GM12878 (cell line): ENCODE results near the gene PARP8. TPM values are rescaled to one million over a fixed set of nuclear protein-coding genes. Genes with fewer than 3 reads are reported as not detected.
"Not testable (repeated sequence)": the region's sequence is repeated elsewhere in the genome, so short reads cannot be mapped to it uniquely, and the experiment has no call there.

Source experiments
- ATAC-seq: fragments of 200-7000 bp; cut with Tn5 transposase; 3 replicates; pipeline ENCODE4 v1.9.1; 2020; ENCODE audit warnings: mild to moderate bottlenecking, moderate library complexity
- BruUV-seq: library from RNA; stranded (reverse); fragments of 400-500 nt; replicated peaks from 2 replicates; lab custom pipeline; 2021; lab: Mats Ljungman, UMichigan
- CTCF ChIA-PET: fragments of 300-600 bp; sonication (Branson Sonifier 250); formaldehyde crosslinking; extraction: SDS; loops from one replicate; lab custom pipeline; 2021; ENCODE audit warnings: inconsistent platforms; lab: Yijun Ruan, JAX
- POLR2A ChIA-PET: fragments of 350-600 bp; formaldehyde crosslinking; extraction: SDS; loops from one replicate; lab custom pipeline; 2021; ENCODE audit warnings: inconsistent platforms; lab: Charles Lee
- RAD21 ChIA-PET: fragments of 300-600 bp; sonication (Branson Sonifier 250); formaldehyde crosslinking; loops from one replicate; lab custom pipeline; 2023; ENCODE audit warnings: antibody characterized with exemption; ENCODE audit not compliant: unreplicated experiment; lab: Charles Lee
- SMC1A ChIA-PET: fragments of 300-600 bp; sonication (Branson Sonifier 250); formaldehyde crosslinking; loops from one replicate; lab custom pipeline; 2023; ENCODE audit not compliant: unreplicated experiment, uncharacterized antibody; lab: Charles Lee
- DNase-seq: peaks from one replicate; pipeline ENCODE4 v3.0.0-alpha.2; 2011; ENCODE audit warnings: low read depth, low spot score
- FAIRE-seq: peaks from 3 replicates; lab custom pipeline; 2011; peaks lifted over from hg19 to GRCh38; lab: Jason Lieb, UNC
- H2AFZ ChIP-seq: 2 replicates; pipeline ENCODE4 v1.6.0; 2011; ENCODE audit warnings: low read depth, low read length, control low read depth; ENCODE audit not compliant: control insufficient read depth
- H3K27ac ChIP-seq: 2 replicates; pipeline ENCODE4 v1.5.1; 2011; ENCODE audit warnings: control low read depth; ENCODE audit not compliant: control insufficient read depth, insufficient read depth
- H3K27me3 ChIP-seq, 2 experiments: replicated peaks in 1 of 2; 2 replicates each; pipeline versions ENCODE4 v1.6.0 to v1.6.1; 2011; ENCODE audit warnings: low read length in 1 of 2; ENCODE audit not compliant: control insufficient read depth in 2 of 2, insufficient read depth in 2 of 2
- H3K36me3 ChIP-seq, 2 experiments: 2 replicates each; pipeline ENCODE4 v1.5.1; 2011; ENCODE audit warnings: low read length in 1 of 2; ENCODE audit not compliant: control insufficient read depth in 2 of 2, insufficient read depth in 2 of 2
- H3K4me1 ChIP-seq: 2 replicates; pipeline ENCODE4 v1.6.1; 2011; ENCODE audit warnings: mild to moderate bottlenecking, low read length, moderate library complexity, mixed read lengths; ENCODE audit not compliant: control insufficient read depth, insufficient read depth
- H3K4me2 ChIP-seq: 2 replicates; pipeline ENCODE4 v1.6.0; 2011; ENCODE audit warnings: control low read depth; ENCODE audit not compliant: control insufficient read depth, insufficient read depth
- H3K4me3 ChIP-seq: fragments of 200-600 bp; sonication (generic); 2 replicates; pipeline ENCODE4 v1.5.1; 2016
- H3K79me2 ChIP-seq: 2 replicates; pipeline ENCODE4 v1.6.0; 2011; ENCODE audit warnings: low read length; ENCODE audit not compliant: control insufficient read depth, insufficient read depth
- H3K9ac ChIP-seq: 2 replicates; pipeline ENCODE4 v1.8.0; 2011; ENCODE audit warnings: low read length, control low read depth, mixed read lengths; ENCODE audit not compliant: control insufficient read depth, insufficient read depth
- H3K9me3 ChIP-seq: replicated peaks from 3 replicates; pipeline ENCODE4 v1.5.1; 2011; ENCODE audit warnings: mild to moderate bottlenecking, low read length; ENCODE audit not compliant: control insufficient read depth, insufficient read depth
- H4K20me1 ChIP-seq: 2 replicates; pipeline ENCODE4 v1.6.0; 2011; ENCODE audit not compliant: control insufficient read depth, insufficient read depth
- BCL11A ChIP-seq: IDR thresholded peaks from 2 replicates; pipeline ENCODE4 v1.6.1; 2011; ENCODE audit warnings: low read depth, low read length
- BMI1 ChIP-seq: fragments of 450-650 bp; IDR thresholded peaks from 2 replicates; pipeline ENCODE4 v1.6.1; 2016; ENCODE audit warnings: mild to moderate bottlenecking, moderate library complexity, borderline replicate concordance
- CBX3 ChIP-seq: fragments of 200-600 bp; sonication (generic); IDR thresholded peaks from 2 replicates; pipeline ENCODE4 v1.6.1; 2016; ENCODE audit warnings: low read depth, borderline replicate concordance
- CBX5 ChIP-seq: sonication (generic); IDR thresholded peaks from 2 replicates; pipeline ENCODE4 v1.6.1; 2016; ENCODE audit warnings: low read depth, moderate library complexity, mild to moderate bottlenecking, inconsistent platforms
- CHD2 ChIP-seq: IDR thresholded peaks from 2 replicates; pipeline ENCODE4 v1.6.1; 2011; ENCODE audit warnings: low read depth, low read length, improper control_type of control experiment, borderline replicate concordance
- HDAC6 ChIP-seq: fragments of 200-600 bp; sonication (generic); IDR thresholded peaks from one replicate; pipeline ENCODE4 v1.8.0; 2017; ENCODE audit warnings: antibody characterized with exemption; ENCODE audit not compliant: unreplicated experiment
- MTA2 ChIP-seq: fragments of 450-650 bp; IDR thresholded peaks from 2 replicates; pipeline ENCODE4 v1.6.1; 2016; ENCODE audit warnings: low read depth, mild to moderate bottlenecking, moderate library complexity
- NBN ChIP-seq: fragments of 450-650 bp; IDR thresholded peaks from 2 replicates; pipeline ENCODE4 v1.6.1; 2016
- NKRF ChIP-seq: fragments of 450-650 bp; conservative IDR thresholded peaks from 2 replicates; pipeline ENCODE4 v1.6.1; 2017; ENCODE audit warnings: mild to moderate bottlenecking, moderate library complexity
- NRF1 ChIP-seq: conservative IDR thresholded peaks from 2 replicates; pipeline ENCODE4 v1.6.1; 2011; ENCODE audit warnings: mild to moderate bottlenecking, low read depth, low read length, improper control_type of control experiment
- POLR2A ChIP-seq: IDR thresholded peaks from 2 replicates; pipeline ENCODE4 v1.6.1; 2011; ENCODE audit warnings: low read depth, mild to moderate bottlenecking, low read length
- RBBP5 ChIP-seq: fragments of 200-600 bp; sonication (generic); conservative IDR thresholded peaks from 2 replicates; pipeline ENCODE4 v1.6.1; 2016
- SP1 ChIP-seq: IDR thresholded peaks from one replicate; pipeline ENCODE4 v1.6.1; 2011; ENCODE audit warnings: low read depth, low read length
- SRF ChIP-seq, 2 experiments: IDR thresholded peaks; 2 replicates each; pipeline ENCODE4 v1.6.1; 2011; ENCODE audit warnings: low read depth in 2 of 2, low read length in 2 of 2, mild to moderate bottlenecking in 1 of 2, moderate library complexity in 1 of 2
- SUPT20H ChIP-seq: IDR thresholded peaks from 2 replicates; pipeline ENCODE4 v1.6.1; 2011; ENCODE audit warnings: low read depth, mild to moderate bottlenecking, low read length, moderate library complexity, borderline replicate concordance; ENCODE audit not compliant: control insufficient read depth
- ZNF24 ChIP-seq: fragments of 450-650 bp; IDR thresholded peaks from 2 replicates; pipeline ENCODE4 v1.6.1; 2017; ENCODE audit warnings: antibody characterized with exemption, mild to moderate bottlenecking
- ZNF274 ChIP-seq: IDR thresholded peaks from one replicate; pipeline ENCODE4 v1.8.0; 2011; ENCODE audit not compliant: insufficient read length, insufficient read depth
- ZZZ3 ChIP-seq: IDR thresholded peaks from 2 replicates; pipeline ENCODE4 v1.6.1; 2011; ENCODE audit warnings: low read depth; ENCODE audit not compliant: control insufficient read depth, insufficient read length
- WGBS: methylation state at CpG from one replicate; pipeline ENCODE4 v1.1.6; 2016; ENCODE audit warnings: low lambda C conversion rate; ENCODE audit not compliant: insufficient replicate concordance, insufficient coverage; ENCODE audit errors: missing lambda C conversion rate; 5-methylcytosine and 5-hydroxymethylcytosine counted together
- in situ Hi-C: fragments of 300-500 bp; cut with MboI; formaldehyde crosslinking; loops from 9 replicates; pipeline ENCODE4 v1.14.3; 2018; ENCODE audit warnings: mixed read lengths
- intact Hi-C: fragments of 100-400 bp; cut with micrococcal nuclease; formaldehyde crosslinking; loops from one replicate; pipeline ENCODE4 v1.14.2; 2022; ENCODE audit not compliant: unreplicated experiment
- polyA plus RNA-seq, 11 experiments: library from polyadenylated mRNA; depleted of rRNA in 4 of 11; unstranded in 6 of 11; stranded (reverse) in 5 of 11; fragments of >200 nt; fragmentation: Nextera tagmentation in 4 of 11; fragmentation: Illumina TruSeq in 1 of 11; extraction: Ambion mirVana in 4 of 11; extraction: Trizol in 1 of 11; gene quantifications; 1 replicate in 1 of 11; 2 replicates in 10 of 11; pipeline versions ENCODE4 v1.2.1 to v1.2.3, GENCODE V29; 2011 to 2016; ENCODE audit warnings: inconsistent platforms in 2 of 11, missing spikeins in 2 of 11, low read depth in 1 of 11
- total RNA-seq, 4 experiments: library from RNA; depleted of rRNA in 3 of 4; stranded (reverse); fragments of >200 nt in 3 of 4; fragmentation: Illumina TruSeq in 1 of 4; extraction: Trizol in 1 of 4; gene quantifications; 2 replicates each; pipeline versions ENCODE4 v1.2.1 to v1.2.3, GENCODE V29; 2013 to 2021

The PARP8 gene
- total and polyA plus RNA-seq, 10 of the 15 experiments (the other 5 are each of a cell fraction or from before 2014, with no cell fraction given) = 9.1 to 65.2 (median 20.6) TPM

GRCh38 chr5:50666261-50667022 lies at the start of gene PARP8 (continued):
- TF ChIP-seq ZZZ3 (no peak), SUPT20H (no peak), NRF1 (no peak), SP1 (no peak), CBX3 (no peak), CHD2 (no peak), NBN (no peak), ZNF24 (no peak), NKRF (peak; percentile 58; the same call in 1 of the 2 replicates), BCL11A (no peak)

GRCh38 chr5:50623666-50624065 lies 42.8 kb upstream of the PARP8 start:
- RAD21 ChIA-PET = no interaction called here
- no peak for DNase-seq
- BruUV-seq = no TSS peak
- Histone ChIP-seq H2AFZ (no peak overlapping the region), H3K79me2 (no peaks in the 10 kb centered on the region), H3K9ac (no peak overlapping the region), H3K9me3 (no peaks in the 10 kb centered on the region), H3K4me2 (no peak overlapping the region), H3K27ac (no peak overlapping the region), H4K20me1 (no peaks in the 10 kb centered on the region), H3K36me3 (no peaks in the 10 kb centered on the region), H3K4me3 (no peak overlapping the region), H3K4me1 (no peaks in the 10 kb centered on the region), H3K27me3 (no peaks in the 10 kb centered on the region)
- POLR2A ChIA-PET = no interaction called here
- SMC1A ChIA-PET = no interaction called here
- WGBS = 58% methylated on average over 3 of the region's 3 CpGs
- no peak for ATAC-seq
- in situ Hi-C loops (no loop called here), intact Hi-C loops (no loop called here)
- FAIRE-seq = no peak
- TF ChIP-seq HDAC6 = no peak
- TF ChIP-seq NBN = no peak
- TF ChIP-seq ZNF274 = no peak
- no peak for TF ChIP-seq CBX5
- no peak for TF ChIP-seq POLR2A
- TF ChIP-seq RBBP5 = no peak
- TF ChIP-seq BMI1 = no peak
- no peak for TF ChIP-seq MTA2
- no peak for TF ChIP-seq SRF (IDR thresholded peaks at IDR 0.05; ENCODE audit: low read depth in 2 of 2, low read length in 2 of 2)
- CTCF ChIA-PET = no interaction called here

- ATAC-seq, FAIRE-seq, H3K27ac ChIP-seq, H3K27me3 ChIP-seq, DNase-seq, BruUV-seq, H2AFZ ChIP-seq, H3K36me3 ChIP-seq, in situ Hi-C loops, H4K20me1 ChIP-seq, H3K4me2 ChIP-seq, H3K9ac ChIP-seq, H3K4me1 ChIP-seq, RAD21 ChIA-PET, H3K79me2 ChIP-seq, H3K9me3 ChIP-seq, intact Hi-C loops, POLR2A ChIA-PET, CTCF ChIA-PET, H3K4me3 ChIP-seq: not testable (repeated sequence)
- WGBS = 2% methylated on average over 2 of the region's 2 CpGs
- SMC1A ChIA-PET = interaction anchor here (0.8 kb wide), 1 partner anchor 56 kb away, joined by 3 read pairs; no protein-coding TSS in a partner anchor
Measured at GRCh38 chr5:50634866-50635265, 31.6 kb upstream of the PARP8 start.
